ENCODE data around the gene GTSE1. TPM values are rescaled to one million over a fixed set of nuclear protein-coding genes. Genes with fewer than 3 reads are reported as not detected.
"Not testable (repeated sequence)": the region's sequence is repeated elsewhere in the genome, so short reads cannot be mapped to it uniquely, and the experiment has no call there.

GTSE1 gene
- total RNA-seq, 1 experiment from 2014 or later = 38.8 TPM

DNA sequence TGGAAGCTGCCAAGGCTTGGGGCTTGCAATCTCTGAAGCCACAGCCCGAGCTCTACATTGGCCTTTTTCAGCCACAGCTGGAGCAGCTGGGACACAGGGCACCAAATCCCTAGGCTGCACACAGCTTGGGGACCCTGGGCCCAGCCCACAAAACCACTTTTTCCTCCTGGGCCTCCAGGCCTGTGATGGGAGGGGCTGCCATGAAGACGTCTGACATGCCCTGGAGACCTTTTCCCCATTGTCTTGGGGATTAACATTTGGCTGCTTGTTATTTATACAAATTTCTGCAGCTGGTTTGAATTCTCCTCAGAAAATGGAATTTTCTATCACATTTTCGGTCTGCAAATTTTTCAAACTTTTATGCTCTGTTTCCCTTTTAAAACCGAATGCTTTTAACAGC, 31.0 kb upstream of the GTSE1 start:
- DNase-seq; H3K27me3 ChIP-seq (ENCODE audit: control insufficient read depth, insufficient read depth, low read length); H3K36me3 ChIP-seq (replicated peaks; ENCODE audit: control insufficient read depth, insufficient read depth, low read length); H3K4me3 ChIP-seq (ENCODE audit: insufficient read depth, low read depth, low read length): not testable (repeated sequence)

DNA sequence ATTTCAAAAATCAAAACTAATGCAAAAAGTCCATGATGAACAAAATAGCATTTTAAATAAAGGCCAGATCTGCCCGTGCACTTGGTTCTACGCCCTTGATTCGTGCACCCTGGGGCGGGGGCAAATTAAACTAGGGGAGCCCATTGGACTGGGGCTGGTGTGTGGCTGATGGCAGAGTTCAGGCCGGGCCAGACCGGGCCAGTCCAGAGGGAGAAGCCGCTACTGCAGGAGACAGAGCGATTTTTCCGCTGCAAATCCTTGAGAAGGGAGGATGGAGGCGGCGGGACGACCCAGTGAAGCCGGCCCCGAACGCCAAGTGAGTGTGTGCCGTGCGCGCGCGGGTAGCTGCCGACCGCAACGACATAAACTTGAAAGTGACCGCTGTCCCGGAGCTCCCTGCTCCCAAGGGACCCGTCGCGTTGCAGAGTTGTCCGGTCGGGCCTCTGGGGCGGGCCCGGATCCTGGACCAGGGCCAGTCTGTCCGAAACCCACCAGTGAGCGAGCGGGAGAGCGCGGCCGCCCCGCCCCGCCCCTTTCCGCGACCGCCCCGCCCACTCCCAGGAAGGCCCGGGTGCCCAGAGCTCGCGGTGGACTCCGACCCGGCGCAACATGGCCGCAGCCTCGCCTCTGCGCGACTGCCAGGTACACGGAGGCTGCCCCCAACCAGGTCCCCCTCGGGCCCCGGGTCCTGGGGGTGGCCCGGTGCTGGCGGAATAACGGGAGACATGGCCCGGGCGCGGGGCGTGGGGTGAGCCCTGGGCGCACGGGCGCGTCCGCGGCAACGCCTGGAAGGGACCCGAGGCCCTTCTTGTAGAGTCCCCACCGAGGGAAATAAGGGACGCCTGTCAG, 29.0 kb upstream of the GTSE1 start, which contains the start of gene TTC38:
TTC38 (plus strand) TSS at position 578 of the 849 bp plus-strand sequence; CDS start at position 610, 32 bp downstream.
- Histone ChIP-seq H3K4me3 (ENCODE audit: insufficient read depth, low read depth, low read length) (peak within 1 kb of the TSS; percentile 69), H3K36me3 (replicated peaks; ENCODE audit: control insufficient read depth, insufficient read depth, low read length) (peaks cover 1% of the 10 kb centered on the region), H3K27me3 (ENCODE audit: control insufficient read depth, insufficient read depth, low read length) (peaks cover 7% of the 10 kb centered on the region; the same call in 1 of the 2 replicates)
- peak; percentile 99 for DNase-seq

DNA sequence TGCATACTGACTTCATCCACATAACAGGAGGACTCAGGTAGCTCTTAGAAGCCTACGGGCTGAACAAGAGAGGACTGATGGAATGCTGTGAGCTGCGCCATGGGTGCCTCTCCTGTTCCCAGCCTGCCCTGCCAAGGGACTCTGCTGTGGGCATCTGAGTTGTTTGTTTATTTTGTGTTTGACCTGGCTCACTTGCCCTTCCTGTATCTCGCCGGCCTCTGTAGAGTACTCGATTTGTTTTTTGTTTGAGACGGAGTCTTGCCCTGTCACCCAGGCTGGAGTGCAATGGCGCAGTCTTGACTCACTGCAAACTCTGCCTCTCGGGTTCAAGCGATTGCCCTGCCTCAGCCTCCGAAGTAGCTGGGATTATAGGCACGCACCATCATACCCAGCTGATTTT, 27.1 kb upstream of the GTSE1 start:
- DNase-seq = peak; percentile 25
- Histone ChIP-seq H3K36me3 (replicated peaks; ENCODE audit: control insufficient read depth, insufficient read depth, low read length) (peaks cover 2% of the 10 kb centered on the region), H3K4me3 (ENCODE audit: insufficient read depth, low read depth, low read length) (no peak overlapping the region), H3K27me3 (ENCODE audit: control insufficient read depth, insufficient read depth, low read length) (no peaks in the 10 kb centered on the region)

DNA sequence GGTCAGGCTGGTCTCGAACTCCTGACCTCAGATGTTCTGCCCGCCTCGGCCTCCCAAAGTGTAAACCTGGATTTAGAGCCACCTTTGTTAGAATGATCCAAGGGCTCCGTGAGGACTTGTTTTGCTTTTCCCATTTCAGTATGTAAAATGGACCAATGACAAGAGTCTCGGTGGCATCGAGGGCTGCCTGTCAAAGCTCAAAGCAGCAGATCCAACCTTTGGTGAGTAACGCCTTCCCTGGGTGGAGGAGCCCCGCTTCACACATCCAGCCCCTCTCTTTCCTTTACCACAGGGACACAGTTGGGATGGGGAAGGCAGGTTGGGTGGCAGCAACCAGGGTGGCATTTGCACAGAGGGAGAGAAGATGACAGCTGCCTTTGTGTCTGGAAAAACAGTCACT, 24.5 kb upstream of the GTSE1 start:
- DNase-seq = no peak
- H3K4me3 ChIP-seq (ENCODE audit: insufficient read depth, low read depth, low read length) = no peak overlapping the region

GRCh38 chr22:46272762-46273431, 23.8 kb upstream of the GTSE1 start:
- Histone ChIP-seq H3K4me3 (ENCODE audit: insufficient read depth, low read depth, low read length) (no peak overlapping the region), H3K36me3 (replicated peaks; ENCODE audit: control insufficient read depth, insufficient read depth, low read length) (peaks cover 10% of the 10 kb centered on the region), H3K27me3 (ENCODE audit: control insufficient read depth, insufficient read depth, low read length) (no peaks in the 10 kb centered on the region)
- no peak for DNase-seq

More for the DNA sequence above, 24.5 kb upstream of the GTSE1 start:
- H3K27me3 ChIP-seq (ENCODE audit: control insufficient read depth, insufficient read depth, low read length) = no peaks in the 10 kb centered on the region
- peaks cover 10% of the 10 kb centered on the region for H3K36me3 ChIP-seq (replicated peaks; ENCODE audit: control insufficient read depth, insufficient read depth, low read length)

- no peak for DNase-seq
- Histone ChIP-seq H3K36me3 (replicated peaks; ENCODE audit: control insufficient read depth, insufficient read depth, low read length) (peaks cover 10% of the 10 kb centered on the region), H3K4me3 (ENCODE audit: insufficient read depth, low read depth, low read length) (no peak overlapping the region), H3K27me3 (ENCODE audit: control insufficient read depth, insufficient read depth, low read length) (no peaks in the 10 kb centered on the region)
Observed at GRCh38 chr22:46273432-46274148, 23.1 kb upstream of the GTSE1 start.

- H3K27me3 ChIP-seq (ENCODE audit: control insufficient read depth, insufficient read depth, low read length) = no peaks in the 10 kb centered on the region
- no peak for DNase-seq
- H3K4me3 ChIP-seq (ENCODE audit: insufficient read depth, low read depth, low read length) = no peak overlapping the region
- peaks cover 13% of the 10 kb centered on the region for H3K36me3 ChIP-seq (replicated peaks; ENCODE audit: control insufficient read depth, insufficient read depth, low read length)
Observed at GRCh38 chr22:46274381-46274780, 22.3 kb upstream of the GTSE1 start.

DNA sequence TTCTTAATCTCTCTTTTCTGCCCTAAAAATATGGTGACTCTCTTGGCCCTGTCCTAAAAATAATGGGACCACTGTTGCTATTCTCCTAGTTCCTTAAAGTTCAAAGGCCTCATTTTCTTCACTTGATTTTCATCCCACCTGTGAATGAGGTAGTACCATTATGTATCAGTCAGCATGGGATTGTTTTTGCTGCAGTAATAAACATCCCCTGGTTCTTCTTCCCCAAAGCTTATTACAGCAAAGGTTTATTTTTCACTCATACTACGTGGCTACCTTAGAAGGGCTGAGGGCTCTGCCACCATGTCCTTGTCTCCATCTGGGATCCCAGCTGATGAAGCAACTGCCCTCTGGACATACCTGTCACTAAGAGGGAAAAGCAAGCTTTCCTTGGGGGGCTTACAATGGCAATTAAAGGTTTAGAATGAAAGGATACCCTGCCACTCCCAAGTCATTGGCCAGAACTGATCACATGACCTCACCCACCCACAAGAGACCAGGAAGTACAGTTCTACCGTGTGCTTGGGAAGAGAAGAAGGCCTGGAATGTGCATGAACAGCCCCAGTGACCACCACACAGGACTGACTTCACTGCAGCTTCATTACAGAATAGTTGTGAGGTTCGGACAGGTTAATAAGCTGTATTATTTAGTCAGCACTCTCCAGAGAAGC, 21.1 kb upstream of the GTSE1 start:
- Histone ChIP-seq H3K36me3 (replicated peaks; ENCODE audit: control insufficient read depth, insufficient read depth, low read length) (peaks cover 13% of the 10 kb centered on the region), H3K27me3 (ENCODE audit: control insufficient read depth, insufficient read depth, low read length) (no peaks in the 10 kb centered on the region), H3K4me3 (ENCODE audit: insufficient read depth, low read depth, low read length) (no peak overlapping the region)
- DNase-seq = no peak

DNA sequence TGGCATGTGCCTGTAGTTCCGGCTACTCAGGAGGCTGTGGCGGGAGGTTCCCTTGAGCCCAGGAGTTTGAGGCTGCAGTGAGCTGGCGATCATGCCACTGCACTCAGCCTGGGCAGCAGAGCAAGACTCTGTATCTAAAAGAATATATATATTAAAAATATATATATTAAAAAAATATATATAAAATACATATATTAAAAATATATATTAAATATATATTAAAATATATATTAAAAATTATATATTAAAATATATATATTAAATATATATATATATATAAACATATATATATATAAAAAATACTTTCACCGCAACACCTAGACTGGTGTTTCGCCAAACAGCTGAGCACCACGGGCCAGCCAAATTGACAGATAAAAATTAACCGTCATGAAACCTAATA, 20.1 kb upstream of the GTSE1 start:
- DNase-seq = no peak
- Histone ChIP-seq H3K27me3 (ENCODE audit: control insufficient read depth, insufficient read depth, low read length) (no peaks in the 10 kb centered on the region), H3K4me3 (ENCODE audit: insufficient read depth, low read depth, low read length) (no peak overlapping the region), H3K36me3 (replicated peaks; ENCODE audit: control insufficient read depth, insufficient read depth, low read length) (peaks cover 15% of the 10 kb centered on the region)

DNA sequence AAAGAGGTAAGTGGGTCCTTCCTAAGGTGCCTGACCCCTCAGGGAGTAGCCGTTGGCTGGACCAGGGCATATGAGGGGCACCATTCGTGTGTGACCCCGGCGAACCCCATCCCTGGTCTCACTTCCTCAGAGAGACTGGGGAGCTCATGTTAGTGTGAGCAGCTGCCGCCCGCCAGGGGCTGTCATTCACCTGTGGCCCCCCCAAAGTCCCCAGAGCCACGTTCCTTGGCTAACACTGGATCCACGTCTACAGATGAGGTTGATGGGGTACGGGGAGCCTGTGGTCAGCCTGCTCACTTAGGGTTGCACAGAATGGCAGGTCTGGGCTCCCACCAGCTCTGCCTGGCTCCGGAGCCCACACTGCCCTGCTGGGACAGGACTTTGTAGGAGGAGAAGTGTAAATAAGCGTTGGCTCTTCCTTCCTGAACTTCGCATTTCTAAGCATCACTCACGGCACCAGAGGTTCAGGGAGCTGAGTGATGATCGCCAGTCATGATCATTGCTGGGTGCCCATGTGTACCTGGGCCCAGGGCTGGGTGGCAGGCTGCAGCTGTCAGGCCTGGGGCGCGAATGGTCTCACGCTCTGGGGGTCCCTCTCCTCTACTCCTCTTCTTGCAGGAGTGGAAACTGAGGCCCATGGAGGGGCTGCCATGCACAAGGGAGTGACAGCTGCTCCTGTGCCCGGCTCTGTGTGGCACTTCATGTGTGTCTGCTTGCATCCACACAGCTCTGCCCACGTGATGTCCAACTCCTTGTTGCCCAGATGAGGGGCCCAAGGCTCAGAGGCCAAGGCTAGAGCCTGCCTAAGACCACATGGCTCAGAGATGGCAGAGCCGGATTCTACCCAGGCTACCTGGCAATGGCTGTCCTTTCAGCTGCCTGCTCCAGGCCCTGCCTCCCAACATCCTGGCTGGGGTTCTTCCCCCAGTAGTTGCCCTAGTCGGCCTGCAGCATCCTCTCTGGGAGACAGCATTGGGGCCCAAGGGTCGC, 17.7 kb upstream of the GTSE1 start:
- DNase-seq = no peak
- Histone ChIP-seq H3K27me3 (ENCODE audit: control insufficient read depth, insufficient read depth, low read length) (no peaks in the 10 kb centered on the region), H3K4me3 (ENCODE audit: insufficient read depth, low read depth, low read length) (no peak overlapping the region), H3K36me3 (replicated peaks; ENCODE audit: control insufficient read depth, insufficient read depth, low read length) (peaks cover 13% of the 10 kb centered on the region)

DNA sequence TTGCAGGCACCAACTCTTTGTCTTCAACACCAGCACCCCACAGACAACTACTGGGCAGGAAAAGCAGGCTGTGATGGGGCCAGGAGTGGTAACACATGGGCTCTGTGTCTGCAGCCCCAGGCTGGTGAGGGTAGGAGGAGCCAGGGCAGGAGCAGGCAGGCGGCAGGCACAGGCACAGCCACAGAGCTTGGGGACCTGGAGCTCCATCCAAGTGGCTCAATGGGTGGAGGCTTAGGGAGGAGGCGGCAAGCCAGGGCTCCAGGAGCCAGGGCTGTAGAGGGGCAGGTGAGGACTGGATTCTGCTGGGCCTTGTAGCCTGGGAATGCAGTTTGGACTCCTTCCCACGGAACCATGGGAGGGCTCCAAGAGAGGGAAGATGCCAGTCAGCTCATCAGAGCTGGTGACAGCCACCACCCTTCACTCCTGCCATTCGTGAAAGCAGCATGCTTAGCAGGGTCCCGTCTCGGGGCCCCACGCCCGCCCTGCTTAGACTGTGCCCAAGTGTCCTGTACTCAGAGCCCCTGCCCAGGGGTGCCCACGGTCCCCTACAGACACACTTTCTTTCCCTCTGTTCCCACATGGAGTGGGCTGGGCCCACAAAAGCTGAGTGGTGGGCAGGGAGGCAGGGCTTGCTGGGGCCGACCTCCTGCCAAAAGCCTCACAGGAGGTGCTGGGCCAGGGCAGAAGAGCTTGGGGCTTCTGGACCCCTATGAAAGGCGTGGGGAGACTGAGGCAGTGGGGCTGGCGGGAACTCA, 16.4 kb upstream of the GTSE1 start:
- peak; percentile 23 for DNase-seq
- Histone ChIP-seq H3K4me3 (ENCODE audit: insufficient read depth, low read depth, low read length) (no peak overlapping the region), H3K36me3 (replicated peaks; ENCODE audit: control insufficient read depth, insufficient read depth, low read length) (peaks cover 16% of the 10 kb centered on the region), H3K27me3 (ENCODE audit: control insufficient read depth, insufficient read depth, low read length) (no peaks in the 10 kb centered on the region)

GRCh38 chr22:46280999-46281623, 15.6 kb upstream of the GTSE1 start:
- no peaks in the 10 kb centered on the region for H3K27me3 ChIP-seq (ENCODE audit: control insufficient read depth, insufficient read depth, low read length)
- peaks cover 12% of the 10 kb centered on the region for H3K36me3 ChIP-seq (replicated peaks; ENCODE audit: control insufficient read depth, insufficient read depth, low read length)
- H3K4me3 ChIP-seq (ENCODE audit: insufficient read depth, low read depth, low read length) = no peak overlapping the region
- peak; percentile 43 for DNase-seq

Data from H7 (cell line).